ENCODE data around the gene ATP10D. TPM values are rescaled to one million over a fixed set of nuclear protein-coding genes. Genes with fewer than 3 reads are reported as not detected.
"Not testable (repeated sequence)": the region's sequence is repeated elsewhere in the genome, so short reads cannot be mapped to it uniquely, and the experiment has no call there.

ATP10D gene
- polyA plus RNA-seq, 3 donors = 3.3 to 3.4 (median 3.4) TPM

DNA sequence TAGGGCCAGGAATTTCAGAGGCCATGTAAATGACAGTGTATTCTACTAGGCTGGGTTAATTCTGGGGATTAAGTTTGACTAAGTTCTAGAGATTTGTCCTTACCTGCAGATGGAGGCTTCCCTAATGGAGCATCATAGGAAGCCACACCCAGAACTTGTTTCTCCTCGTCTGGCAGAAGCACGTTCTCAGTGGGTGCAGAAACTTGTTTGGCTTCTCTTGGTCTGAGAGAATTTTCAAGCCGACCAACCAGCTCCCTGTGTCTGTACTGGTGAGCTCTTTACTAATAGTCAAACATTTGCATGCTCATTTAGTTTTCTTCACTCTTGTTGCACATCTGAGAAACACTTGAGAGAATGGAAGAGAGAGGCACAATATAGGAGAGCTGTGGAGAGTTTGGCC is 907 bp upstream of the ATP10D start:
- 79 to 85% (median 80%) methylated on average over 3 of the region's 3 CpGs for WGBS, 3 donors
- no peak overlapping the region for H3K27ac ChIP-seq (ENCODE audit: low read depth, low read length)

GRCh38 chr4:47485768-47486167 is 693 bp downstream of the ATP10D start:
- H3K27ac ChIP-seq (ENCODE audit: low read depth, low read length) = no peak overlapping the region
- WGBS, 3 donors = 0 to 2% (median 1%) methylated on average over 14 of the region's 14 CpGs

DNA sequence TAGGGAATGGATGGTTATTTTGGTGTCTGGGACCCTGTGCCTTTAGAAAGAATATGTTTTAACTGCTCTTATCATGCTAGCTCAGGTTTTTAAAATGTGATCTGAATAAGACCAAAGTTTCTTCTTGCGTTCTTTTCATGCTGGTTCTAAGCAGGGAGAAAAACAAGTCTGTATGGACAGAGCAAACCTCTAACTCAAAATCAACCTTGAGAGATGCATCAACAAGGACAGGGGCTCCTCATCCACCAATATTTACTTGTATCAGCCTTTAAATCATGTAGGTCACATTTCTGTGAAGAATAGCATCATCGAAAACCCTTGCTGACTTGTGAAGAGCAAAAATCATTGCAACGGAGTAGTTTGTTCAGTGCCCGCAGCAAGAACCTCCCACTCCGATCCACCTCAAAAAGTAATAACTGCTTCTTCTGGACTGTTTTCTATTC is 1.2 kb downstream of the ATP10D start:
- WGBS, 3 donors = 29 to 40% (median 39%) methylated on average over 5 of the region's 5 CpGs
- H3K27ac ChIP-seq (ENCODE audit: low read depth, low read length) = no peak overlapping the region

GRCh38 chr4:47486727-47487126 is 1.7 kb downstream of the ATP10D start:
- 93 to 95% (median 94%) methylated on average over 9 of the region's 9 CpGs for WGBS, 3 donors
- not testable (repeated sequence) for H3K27ac ChIP-seq (ENCODE audit: low read depth, low read length)

- 51 to 66% (median 52%) methylated on average over 3 of the region's 3 CpGs for WGBS, 3 donors
Measured at GRCh38 chr4:47488706-47489105, 3.6 kb downstream of the ATP10D start.

DNA sequence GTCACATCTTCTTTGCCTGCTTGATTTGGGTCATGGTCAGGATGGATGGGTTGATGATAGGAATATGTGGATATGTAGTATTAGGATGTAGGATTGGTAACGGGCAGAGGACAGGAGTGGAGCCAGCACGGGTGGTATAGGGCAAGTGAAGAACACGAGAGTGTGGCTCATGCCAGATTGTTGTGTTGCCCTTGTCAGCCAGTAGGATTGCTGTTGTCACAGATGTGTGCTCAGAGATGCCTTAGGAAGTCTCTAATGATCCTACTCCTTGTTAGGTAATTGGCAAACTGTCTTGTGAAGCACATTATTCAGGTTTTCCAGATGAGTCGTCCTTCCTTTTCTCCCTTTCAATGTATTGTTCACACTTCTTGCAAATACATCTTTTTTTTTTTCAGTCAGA is 5.5 kb downstream of the ATP10D start:
- no peak overlapping the region for H3K27ac ChIP-seq (ENCODE audit: low read depth, low read length)
- WGBS, 3 donors = 80 to 87% (median 82%) methylated on average over 4 of the region's 4 CpGs

More at GRCh38 chr4:47488706-47489105, 3.6 kb downstream of the ATP10D start:
- no peak overlapping the region for H3K27ac ChIP-seq (ENCODE audit: low read depth, low read length)

DNA sequence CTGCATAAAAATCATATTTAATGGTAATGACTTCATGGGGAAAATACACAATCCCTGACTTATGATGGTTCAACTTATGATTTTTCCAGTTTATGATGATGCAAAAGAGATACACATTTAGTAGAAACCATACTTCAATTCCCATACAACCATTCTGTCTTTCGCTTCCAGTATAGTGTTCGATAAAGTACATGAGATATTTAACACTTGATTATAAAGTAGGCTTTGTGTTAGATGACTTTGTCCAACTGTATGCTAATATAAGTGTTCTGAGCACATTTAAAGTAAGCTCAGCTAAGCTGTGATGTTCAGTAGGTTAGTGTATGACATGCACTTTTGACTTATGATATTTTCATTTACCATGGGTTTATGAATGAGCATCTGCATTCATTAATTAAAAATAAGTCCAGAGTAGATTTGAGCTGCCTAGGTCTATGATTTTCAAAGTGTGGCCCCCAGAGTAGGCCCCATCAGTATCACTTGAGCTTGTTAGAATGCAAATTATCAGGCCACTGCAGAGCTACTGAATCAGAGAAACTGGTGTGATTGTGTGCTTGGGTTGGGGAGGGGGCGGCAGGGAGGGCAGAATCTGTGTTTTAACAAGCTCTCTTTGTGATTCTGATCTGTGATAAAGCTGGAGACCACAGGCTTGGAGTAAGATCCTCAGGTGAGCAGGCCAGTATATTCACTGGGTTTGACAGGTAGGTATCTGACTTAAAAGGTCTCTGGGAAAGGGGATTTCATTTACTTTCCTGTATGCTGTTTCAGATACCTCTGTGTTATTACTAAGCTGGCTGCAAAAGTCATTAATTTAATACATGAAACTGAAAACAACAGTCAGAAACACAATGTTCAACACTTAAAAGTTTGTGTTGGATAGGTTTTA is 8.4 kb downstream of the ATP10D start:
- H3K27ac ChIP-seq (ENCODE audit: low read depth, low read length) = no peak overlapping the region
- WGBS, 3 donors = 86 to 95% (median 94%) methylated on average over 3 of the region's 3 CpGs

GRCh38 chr4:47494124-47494430 is 9.0 kb downstream of the ATP10D start:
- H3K27ac ChIP-seq (ENCODE audit: low read depth, low read length) = no peak overlapping the region
- 64 to 66% (median 65%) methylated on average over 4 of the region's 4 CpGs for WGBS, 3 donors

GRCh38 chr4:47498899-47499298 is 13.8 kb downstream of the ATP10D start:
- H3K27ac ChIP-seq (ENCODE audit: low read depth, low read length) = no peak overlapping the region
- 78 to 81% (median 80%) methylated on average over 6 of the region's 6 CpGs for WGBS, 3 donors

DNA sequence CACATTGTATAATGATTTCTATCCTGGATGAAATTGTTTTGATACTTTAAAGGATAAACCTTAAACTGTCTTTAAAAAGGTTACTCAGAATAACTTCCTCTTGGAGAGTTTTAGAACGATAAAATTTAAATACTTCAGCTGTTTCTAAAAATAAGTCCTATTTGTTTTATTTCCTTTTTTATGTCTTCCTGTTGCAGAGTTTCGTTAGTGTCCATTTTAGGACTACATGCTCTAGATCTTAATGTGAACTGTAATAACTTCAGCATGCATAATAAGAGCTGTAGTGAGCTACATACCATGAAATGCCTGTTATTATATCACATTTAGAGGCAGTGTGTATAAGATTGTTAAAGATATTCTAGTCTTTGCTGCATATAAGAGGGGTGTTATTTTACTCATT is 14.6 kb downstream of the ATP10D start:
- 21 to 66% (median 22%) methylated on average over 2 of the region's 2 CpGs for WGBS, 3 donors
- H3K27ac ChIP-seq (ENCODE audit: low read depth, low read length) = no peak overlapping the region

DNA sequence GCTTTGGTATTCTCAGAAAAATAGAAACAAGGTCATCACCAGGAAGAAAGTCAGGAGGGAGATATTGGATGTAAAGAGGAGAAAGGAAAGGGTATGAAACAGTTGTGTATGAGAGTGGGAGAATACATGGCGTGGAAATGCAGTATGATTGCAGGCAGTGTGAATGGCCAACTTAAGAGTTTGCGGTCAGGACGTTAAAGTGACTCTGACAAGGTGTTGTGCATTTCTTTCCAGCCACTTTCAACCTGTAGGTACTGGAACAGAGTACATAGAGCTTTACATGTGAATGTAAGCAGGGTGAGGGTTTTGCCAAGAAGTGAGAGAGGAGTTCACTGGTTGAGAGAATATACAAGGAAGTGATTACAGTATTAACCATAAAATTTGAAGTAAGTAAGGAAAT is 15.7 kb downstream of the ATP10D start:
- 60 to 64% (median 61%) methylated on average over 3 of the region's 3 CpGs for WGBS, 3 donors
- H3K27ac ChIP-seq (ENCODE audit: low read depth, low read length) = no peak overlapping the region

DNA sequence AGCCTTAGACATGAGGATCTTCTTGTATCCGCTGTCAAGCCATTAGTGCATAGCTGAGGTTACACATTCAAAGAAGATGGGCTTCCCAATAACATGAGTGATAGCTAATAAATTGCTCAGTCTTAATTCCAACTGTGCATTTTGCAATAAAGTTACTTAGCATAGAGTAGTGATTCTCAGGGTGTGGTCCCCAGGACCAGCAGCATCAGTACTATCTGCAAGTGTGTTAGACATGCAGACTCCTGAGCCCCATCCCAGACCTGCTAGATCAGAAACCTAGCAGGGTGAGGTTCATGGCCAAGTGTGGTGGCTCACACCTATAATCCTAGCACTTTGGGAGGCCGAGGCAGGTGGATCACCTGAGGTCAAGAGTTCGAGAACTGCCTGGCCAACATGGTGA is 20.1 kb downstream of the ATP10D start:
- 66 to 83% (median 80%) methylated on average over 3 of the region's 3 CpGs for WGBS, 3 donors
- H3K27ac ChIP-seq (ENCODE audit: low read depth, low read length) = no peak overlapping the region

DNA sequence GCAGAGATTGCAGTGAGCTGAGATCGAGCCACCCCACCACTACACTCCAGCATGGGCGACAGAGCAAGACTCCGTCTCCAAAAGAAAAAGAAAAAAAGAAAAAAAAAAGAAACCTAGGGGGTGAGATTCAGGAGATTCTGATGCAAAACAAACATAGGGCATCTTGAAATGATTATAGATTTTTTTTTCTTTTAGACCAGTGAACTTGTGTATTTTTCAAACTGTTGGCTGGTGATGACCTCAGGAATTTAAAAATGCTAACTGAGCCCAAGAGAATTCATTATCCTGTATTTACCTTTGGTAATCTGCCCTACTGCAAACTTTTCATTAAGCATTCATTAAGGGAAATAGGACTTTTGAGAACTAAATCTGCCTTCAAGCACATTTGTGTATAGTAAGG is 20.6 kb downstream of the ATP10D start:
- H3K27ac ChIP-seq (ENCODE audit: low read depth, low read length) = no peak overlapping the region
- 81 to 93% (median 89%) methylated on average over 3 of the region's 3 CpGs for WGBS, 3 donors

DNA sequence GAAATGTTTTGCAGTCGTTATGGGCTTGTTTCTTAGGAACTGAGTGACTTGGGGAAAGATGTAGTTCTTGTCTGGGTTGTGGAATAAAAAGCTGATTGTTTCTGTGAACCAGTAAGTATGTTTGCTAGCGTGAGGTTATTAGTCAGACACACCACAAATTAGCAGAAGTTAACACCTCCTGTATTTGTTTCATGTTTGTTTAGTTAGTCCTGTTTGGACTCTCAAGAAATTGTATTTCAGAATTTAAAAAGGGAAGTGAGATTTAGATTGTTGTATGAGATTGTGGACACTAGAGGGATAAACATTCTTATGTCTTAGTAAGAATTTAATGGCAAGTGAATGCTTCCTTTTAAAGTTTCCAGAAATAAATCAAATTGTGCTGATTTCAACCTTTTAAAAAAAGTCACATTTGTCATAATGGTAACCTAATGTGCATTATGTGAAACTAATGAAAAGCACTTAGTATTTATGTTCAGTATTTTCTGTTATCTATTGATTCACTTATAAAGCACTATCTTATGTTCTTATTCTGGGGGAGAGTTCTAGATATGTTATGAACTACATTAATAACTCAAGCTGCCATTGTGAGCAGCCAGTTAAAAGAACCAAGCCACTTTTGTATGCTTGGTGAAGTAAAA is 25.6 kb downstream of the ATP10D start:
- 31 to 41% (median 34%) methylated on average over 2 of the region's 2 CpGs for WGBS, 3 donors
- H3K27ac ChIP-seq (ENCODE audit: low read depth, low read length) = no peak overlapping the region

- no peak overlapping the region for H3K27ac ChIP-seq (ENCODE audit: low read depth, low read length)
- 89 to 97% (median 94%) methylated on average over 1 of the region's 1 CpG for WGBS, 3 donors
Measured at GRCh38 chr4:47513461-47513860, 28.4 kb downstream of the ATP10D start.

- WGBS, 3 donors = 55 to 76% (median 69%) methylated on average over 3 of the region's 3 CpGs
- H3K27ac ChIP-seq (ENCODE audit: low read depth, low read length) = no peak overlapping the region
Measured at GRCh38 chr4:47519239-47519883, 34.3 kb downstream of the ATP10D start.

GRCh38 chr4:47525154-47525819 is 40.2 kb downstream of the ATP10D start:
- WGBS, 3 donors = 64 to 82% (median 65%) methylated on average over 5 of the region's 5 CpGs

DNA sequence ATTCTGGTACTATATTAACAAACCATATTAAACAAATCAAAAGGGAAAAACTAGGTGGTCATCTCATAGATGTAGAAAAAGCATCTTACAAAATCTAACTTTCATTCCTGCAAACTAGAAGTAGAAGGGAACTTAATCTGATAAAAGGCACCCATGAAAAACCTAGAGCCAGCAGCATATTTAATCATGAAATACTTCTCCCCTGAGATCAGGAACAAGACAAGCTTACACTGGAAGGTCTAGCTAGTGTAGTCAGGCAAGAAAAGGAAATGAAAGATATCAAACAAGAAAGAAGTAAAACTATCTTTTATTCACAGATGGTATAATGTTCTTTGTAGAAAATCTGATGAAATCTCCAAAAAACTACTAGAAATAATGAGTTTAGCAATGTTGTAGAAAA is 41.2 kb downstream of the ATP10D start:
- H3K27ac ChIP-seq (ENCODE audit: low read depth, low read length) = no peak overlapping the region

More at GRCh38 chr4:47525154-47525819, 40.2 kb downstream of the ATP10D start:
- H3K27ac ChIP-seq (ENCODE audit: low read depth, low read length) = no peak overlapping the region

GRCh38 chr4:47528646-47529045 is 43.6 kb downstream of the ATP10D start:
- WGBS, 3 donors = 92 to 94% (median 92%) methylated on average over 3 of the region's 3 CpGs
- H3K27ac ChIP-seq (ENCODE audit: low read depth, low read length) = not testable (repeated sequence)

All from adipose tissue (tissue), 3 donors.